ENCODE results near the gene FGFRL1. TPM values are rescaled to one million over a fixed set of nuclear protein-coding genes. Genes with fewer than 3 reads are reported as not detected.

The FGFRL1 gene
- total and polyA plus RNA-seq, 2 of the 13 experiments (the other 11 are each of a cell fraction or from before 2014, with no cell fraction given) = 19.1 to 30.6 TPM

- no peak for TF ChIP-seq PTBP1 (IDR thresholded peaks at IDR 0.05; ENCODE audit: low read depth, low read length, poor library complexity, severe bottlenecking)
- 0 out of 2 replicates have a peak, but pooled peaks have one; percentile 44 for TF ChIP-seq ZNF713 (CRISPR knock-in tag; IDR thresholded peaks at IDR 0.05)
- TF ChIP-seq ZNF280D (CRISPR knock-in tag; IDR thresholded peaks at IDR 0.05) = peak; percentile 68
- 0 out of 2 replicates have a peak, but pooled peaks have one; percentile 10 for TF ChIP-seq U2AF2 (IDR thresholded peaks at IDR 0.05; ENCODE audit: low read depth, low read length)
- TF ChIP-seq GABPB1 (CRISPR knock-in tag; IDR thresholded peaks at IDR 0.05) = peak; percentile 79
- no peak; the same call in 1 of the 2 replicates for TF ChIP-seq ZNF264 (CRISPR knock-in tag; IDR thresholded peaks at IDR 0.05)
- peak; percentile 62; the same call in 1 of the 2 replicates for TF ChIP-seq SNAPC2 (CRISPR knock-in tag; IDR thresholded peaks at IDR 0.05)
- TF ChIP-seq TFDP2 (CRISPR knock-in tag; IDR thresholded peaks at IDR 0.05) = 0 out of 2 replicates have a peak, but pooled peaks have one; percentile 37
- peak; percentile 34; the same call in 1 of the 2 replicates for TF ChIP-seq SNAPC4 (CRISPR knock-in tag; IDR thresholded peaks at IDR 0.05)
- peak; percentile 48; the same call in 1 of the 2 replicates for TF ChIP-seq ZNF274 (CRISPR knock-in tag; IDR thresholded peaks at IDR 0.05)
- TF ChIP-seq ZNF709 (CRISPR knock-in tag; IDR thresholded peaks at IDR 0.05) = peak; percentile 71
- peak; percentile 95 for TF ChIP-seq MED1 (CRISPR knock-in tag; IDR thresholded peaks at IDR 0.05)
- TF ChIP-seq THAP7 (CRISPR knock-in tag; IDR thresholded peaks at IDR 0.05) = peak; percentile 93
- TF ChIP-seq FOXP1 (IDR thresholded peaks at IDR 0.05) = no peak
- TF ChIP-seq FOXP1 (CRISPR knock-in tag; IDR thresholded peaks at IDR 0.05) = peak; percentile 82
- no peak for TF ChIP-seq SCMH1 (CRISPR knock-in tag; IDR thresholded peaks at IDR 0.05; ENCODE audit: borderline replicate concordance)
- TF ChIP-seq FOXJ3 (CRISPR knock-in tag; IDR thresholded peaks at IDR 0.05; ENCODE audit: borderline replicate concordance) = no peak
- TF ChIP-seq RFXANK (CRISPR knock-in tag; IDR thresholded peaks at IDR 0.05) = peak; percentile 71; the same call in 1 of the 2 replicates
- TF ChIP-seq ZNF780A (CRISPR knock-in tag; IDR thresholded peaks at IDR 0.05) = no peak
Observed at GRCh38 chr4:992297-993110, 18.9 kb upstream of the FGFRL1 start (continued).

Data from HepG2 (cell line).